Erythroblast (primary cell): ENCODE data around the gene TOR3A.

Experiments
- GATA1 ChIP-seq: IDR thresholded peaks from 2 replicates; pipeline ENCODE4 v1.6.1; 2011; ENCODE audit warnings: low read depth, mild to moderate bottlenecking, control low read depth, low read length, moderate library complexity
- POLR2A ChIP-seq: IDR thresholded peaks from 2 replicates; pipeline ENCODE4 v1.6.1; 2011; ENCODE audit warnings: mild to moderate bottlenecking, low read length

DNA sequence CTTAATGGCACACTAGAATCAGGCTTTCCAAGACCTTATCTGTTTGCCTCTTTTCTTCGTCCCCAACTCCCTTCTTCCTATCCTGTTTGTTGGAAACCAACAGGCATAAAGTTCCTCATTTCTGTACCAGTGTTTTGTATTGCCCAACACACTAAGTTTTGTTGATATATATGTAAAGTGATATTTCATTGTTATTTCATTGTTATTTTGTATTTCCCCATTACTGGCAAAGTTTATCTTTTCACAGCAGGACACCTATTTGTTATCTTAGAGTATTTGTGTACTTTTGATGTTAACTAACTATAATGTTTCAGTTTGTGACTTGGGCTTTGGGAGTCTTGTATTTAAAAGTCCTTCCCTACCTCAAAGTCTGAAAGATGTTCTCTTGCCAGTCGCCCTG is 29.1 kb upstream of the TOR3A start:
- TF ChIP-seq POLR2A = no peak
- no peak for TF ChIP-seq GATA1
